HEK293 (cell line): ENCODE results near the gene CMTM5.

Experiments
- CTCF ChIA-PET: fragments of 350-600 bp; formaldehyde crosslinking; extraction: SDS; loops from one replicate; lab custom pipeline; 2021; ENCODE audit warnings: antibody characterized with exemption; lab: Yijun Ruan, JAX
- POLR2A ChIA-PET: fragments of 300-600 bp; formaldehyde crosslinking; extraction: SDS; loops from one replicate; lab custom pipeline; 2020; ENCODE audit warnings: antibody characterized with exemption, inconsistent platforms; lab: Yijun Ruan, JAX
- H3K27ac ChIP-seq: fragments of 200-500 bp; sonication (Bioruptor generic); 2 replicates; pipeline ENCODE4 v1.5.1; 2014; ENCODE audit warnings: low read depth, low read length, control low read depth, inconsistent platforms; ENCODE audit errors: extremely low read depth
- H3K36me3 ChIP-seq, 2 experiments: fragments of 200-500 bp in 1 of 2; sonication (Bioruptor generic) in 1 of 2; 1 replicate in 1 of 2; 2 replicates in 1 of 2; pipeline ENCODE4 v1.5.1; 2014 to 2017; ENCODE audit warnings: inconsistent platforms in 2 of 2, low read length in 2 of 2; ENCODE audit not compliant: control insufficient read depth in 2 of 2, insufficient read depth in 1 of 2
- H3K4me1 ChIP-seq: fragments of 200-500 bp; sonication (Bioruptor generic); 2 replicates; pipeline ENCODE4 v1.5.1; 2014; ENCODE audit warnings: mild to moderate bottlenecking, low read length, inconsistent platforms; ENCODE audit not compliant: control insufficient read depth, insufficient read depth
- H3K4me3 ChIP-seq: 2 replicates; pipeline ENCODE4 v1.5.1; 2011; ENCODE audit warnings: low read depth, mild to moderate bottlenecking, control low read depth, low read length, moderate library complexity
- H3K9me3 ChIP-seq: fragments of 200-500 bp; sonication (Bioruptor generic); 2 replicates; pipeline ENCODE4 v1.5.1; 2014; ENCODE audit warnings: low read depth, low read length, inconsistent platforms; ENCODE audit not compliant: control insufficient read depth, insufficient read depth
- KLF7 ChIP-seq: fragments of 450-650 bp; formaldehyde crosslinking; IDR thresholded peaks from 2 replicates; pipeline ENCODE4 v1.5.1; 2016; ENCODE audit warnings: missing biosample characterization, missing genetic modification characterization, borderline replicate concordance
- MEIS1 ChIP-seq: sonication (generic); formaldehyde crosslinking; IDR thresholded peaks from 2 replicates; pipeline ENCODE4 v1.8.1; 2022; ENCODE audit warnings: missing genetic modification reagents, mild to moderate bottlenecking, borderline replicate concordance
- TRIM28 ChIP-seq: IDR thresholded peaks from 2 replicates; pipeline ENCODE4 v1.6.1; 2011; ENCODE audit warnings: low read length, control low read depth, borderline replicate concordance
- ZFP37 ChIP-seq: fragments of 450-650 bp; formaldehyde crosslinking; IDR thresholded peaks from 2 replicates; pipeline ENCODE4 v1.5.1; 2016; ENCODE audit warnings: missing biosample characterization, missing genetic modification characterization
- ZNF324 ChIP-seq: fragments of 450-650 bp; formaldehyde crosslinking; IDR thresholded peaks from 2 replicates; pipeline ENCODE4 v1.5.1; 2016; ENCODE audit warnings: missing biosample characterization, missing genetic modification characterization
- ZNF558 ChIP-seq: fragments of 450-650 bp; formaldehyde crosslinking; IDR thresholded peaks from 2 replicates; pipeline ENCODE4 v1.5.1; 2016; ENCODE audit warnings: missing biosample characterization, missing genetic modification characterization
- ZNF596 ChIP-seq: fragments of 450-650 bp; IDR thresholded peaks from 2 replicates; pipeline ENCODE4 v1.5.0; 2018; ENCODE audit warnings: missing biosample characterization, mild to moderate bottlenecking, missing genetic modification characterization, moderate library complexity
- ZNF701 ChIP-seq: fragments of 450-650 bp; formaldehyde crosslinking; IDR thresholded peaks from 2 replicates; pipeline ENCODE4 v1.5.1; 2016; ENCODE audit warnings: missing biosample characterization, missing genetic modification characterization
- TF ChIP-seq, protein P1 (sequence below): fragments of 450-650 bp; formaldehyde crosslinking; IDR thresholded peaks from 2 replicates; pipeline ENCODE4 v1.5.1; 2016; ENCODE audit warnings: missing biosample characterization, missing genetic modification characterization
- TF ChIP-seq, protein P2 (sequence below): fragments of 450-650 bp; IDR thresholded peaks from 2 replicates; pipeline ENCODE4 v1.5.1; 2018; ENCODE audit warnings: missing biosample characterization, missing genetic modification characterization
- TF ChIP-seq, protein P3 (sequence below): fragments of 450-650 bp; formaldehyde crosslinking; IDR thresholded peaks from 2 replicates; pipeline ENCODE4 v1.5.1; 2016; ENCODE audit warnings: missing biosample characterization, missing genetic modification characterization, borderline replicate concordance
- TF ChIP-seq, protein P4 (sequence below): fragments of 450-650 bp; formaldehyde crosslinking; IDR thresholded peaks from 2 replicates; pipeline ENCODE4 v1.5.1; 2017; ENCODE audit warnings: missing biosample characterization, missing genetic modification characterization

CMTM5 gene

DNA sequence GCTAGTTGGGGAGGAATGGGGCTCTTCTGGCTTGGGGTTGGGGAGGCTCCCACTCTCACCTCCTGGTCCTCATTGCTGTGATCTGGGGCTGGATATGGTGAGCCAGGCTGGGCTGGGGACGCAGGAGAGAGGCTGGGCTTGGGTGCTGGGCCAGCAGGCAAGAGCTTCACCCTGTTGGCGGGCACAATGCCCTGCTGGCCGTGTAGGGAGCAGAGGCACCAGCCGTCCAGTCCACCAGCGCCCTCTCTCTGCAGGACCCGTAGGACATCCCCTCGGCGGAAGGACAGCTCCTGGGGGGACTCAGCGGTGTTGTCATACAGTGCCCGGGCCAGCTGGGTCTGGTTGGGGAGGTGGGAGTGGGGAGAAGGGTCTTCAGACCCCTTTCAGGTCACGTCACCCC lies 16.4 kb upstream of the CMTM5 start:
- no peak overlapping the region for H3K4me3 ChIP-seq
- no peaks in the 10 kb centered on the region for H3K36me3 ChIP-seq
- H3K4me1 ChIP-seq: no peaks in the 10 kb centered on the region
- no peak overlapping the region for H3K27ac ChIP-seq
- ChIA-PET POLR2A (interaction anchor here (0.6 to 1.1 kb wide), 2 partner anchors 39 to 227 kb away, joined by 3 read pairs; partner anchors contain the start of gene PABPN1), CTCF (interaction anchor here (0.8 to 2.2 kb wide), 7 partner anchors 8 to 57 kb away, joined by 3 to 10 read pairs (median 4); partner anchors contain the start of gene SLC22A17)
- H3K9me3 ChIP-seq: no peaks in the 10 kb centered on the region
- TF ChIP-seq MEIS1 (CRISPR knock-in tag) (no peak), ZNF596 (tag by site-specific recombination) (no peak), ZFP37 (tag by site-specific recombination) (no peak)

DNA sequence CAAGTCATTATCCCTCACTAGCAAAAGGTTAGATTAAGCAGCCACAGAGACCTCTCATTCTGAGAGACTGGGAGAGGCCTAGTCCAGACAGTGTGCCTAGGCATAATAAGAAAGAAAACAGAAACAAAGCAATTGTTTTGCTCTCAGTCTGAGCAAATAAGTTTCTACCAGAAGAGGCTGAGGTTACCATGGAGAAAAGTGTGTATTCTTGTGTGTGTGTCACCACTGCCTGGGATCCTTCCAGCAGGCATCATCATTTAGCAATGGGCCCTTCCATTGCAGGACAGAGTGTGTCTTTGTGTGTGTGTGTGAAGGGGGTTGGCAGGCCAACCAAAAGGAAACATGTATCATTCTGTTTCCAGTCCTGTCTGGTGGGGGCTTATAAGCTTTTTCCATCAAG lies 15.5 kb upstream of the CMTM5 start:
- POLR2A ChIA-PET: interaction anchor here (1.1 kb wide), 1 partner anchor 40 kb away, joined by 3 read pairs; the partner anchor contains the start of gene PABPN1
- TF ChIP-seq ZNF324 (tag by site-specific recombination) (no peak), TRIM28 (no peak), KLF7 (tag by site-specific recombination) (no peak), ZNF558 (tag by site-specific recombination) (no peak), ZNF701 (no peak)
- TF ChIP-seq, protein P1, sequence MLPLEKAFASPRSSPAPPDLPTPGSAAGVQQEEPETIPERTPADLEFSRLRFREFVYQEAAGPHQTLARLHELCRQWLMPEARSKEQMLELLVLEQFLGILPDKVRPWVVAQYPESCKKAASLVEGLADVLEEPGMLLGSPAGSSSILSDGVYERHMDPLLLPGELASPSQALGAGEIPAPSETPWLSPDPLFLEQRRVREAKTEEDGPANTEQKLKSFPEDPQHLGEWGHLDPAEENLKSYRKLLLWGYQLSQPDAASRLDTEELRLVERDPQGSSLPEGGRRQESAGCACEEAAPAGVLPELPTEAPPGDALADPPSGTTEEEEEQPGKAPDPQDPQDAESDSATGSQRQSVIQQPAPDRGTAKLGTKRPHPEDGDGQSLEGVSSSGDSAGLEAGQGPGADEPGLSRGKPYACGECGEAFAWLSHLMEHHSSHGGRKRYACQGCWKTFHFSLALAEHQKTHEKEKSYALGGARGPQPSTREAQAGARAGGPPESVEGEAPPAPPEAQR: no peak
- TF ChIP-seq, protein P2, sequence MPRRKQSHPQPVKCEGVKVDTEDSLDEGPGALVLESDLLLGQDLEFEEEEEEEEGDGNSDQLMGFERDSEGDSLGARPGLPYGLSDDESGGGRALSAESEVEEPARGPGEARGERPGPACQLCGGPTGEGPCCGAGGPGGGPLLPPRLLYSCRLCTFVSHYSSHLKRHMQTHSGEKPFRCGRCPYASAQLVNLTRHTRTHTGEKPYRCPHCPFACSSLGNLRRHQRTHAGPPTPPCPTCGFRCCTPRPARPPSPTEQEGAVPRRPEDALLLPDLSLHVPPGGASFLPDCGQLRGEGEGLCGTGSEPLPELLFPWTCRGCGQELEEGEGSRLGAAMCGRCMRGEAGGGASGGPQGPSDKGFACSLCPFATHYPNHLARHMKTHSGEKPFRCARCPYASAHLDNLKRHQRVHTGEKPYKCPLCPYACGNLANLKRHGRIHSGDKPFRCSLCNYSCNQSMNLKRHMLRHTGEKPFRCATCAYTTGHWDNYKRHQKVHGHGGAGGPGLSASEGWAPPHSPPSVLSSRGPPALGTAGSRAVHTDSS (tag by site-specific recombination): no peak
- TF ChIP-seq, protein P3, sequence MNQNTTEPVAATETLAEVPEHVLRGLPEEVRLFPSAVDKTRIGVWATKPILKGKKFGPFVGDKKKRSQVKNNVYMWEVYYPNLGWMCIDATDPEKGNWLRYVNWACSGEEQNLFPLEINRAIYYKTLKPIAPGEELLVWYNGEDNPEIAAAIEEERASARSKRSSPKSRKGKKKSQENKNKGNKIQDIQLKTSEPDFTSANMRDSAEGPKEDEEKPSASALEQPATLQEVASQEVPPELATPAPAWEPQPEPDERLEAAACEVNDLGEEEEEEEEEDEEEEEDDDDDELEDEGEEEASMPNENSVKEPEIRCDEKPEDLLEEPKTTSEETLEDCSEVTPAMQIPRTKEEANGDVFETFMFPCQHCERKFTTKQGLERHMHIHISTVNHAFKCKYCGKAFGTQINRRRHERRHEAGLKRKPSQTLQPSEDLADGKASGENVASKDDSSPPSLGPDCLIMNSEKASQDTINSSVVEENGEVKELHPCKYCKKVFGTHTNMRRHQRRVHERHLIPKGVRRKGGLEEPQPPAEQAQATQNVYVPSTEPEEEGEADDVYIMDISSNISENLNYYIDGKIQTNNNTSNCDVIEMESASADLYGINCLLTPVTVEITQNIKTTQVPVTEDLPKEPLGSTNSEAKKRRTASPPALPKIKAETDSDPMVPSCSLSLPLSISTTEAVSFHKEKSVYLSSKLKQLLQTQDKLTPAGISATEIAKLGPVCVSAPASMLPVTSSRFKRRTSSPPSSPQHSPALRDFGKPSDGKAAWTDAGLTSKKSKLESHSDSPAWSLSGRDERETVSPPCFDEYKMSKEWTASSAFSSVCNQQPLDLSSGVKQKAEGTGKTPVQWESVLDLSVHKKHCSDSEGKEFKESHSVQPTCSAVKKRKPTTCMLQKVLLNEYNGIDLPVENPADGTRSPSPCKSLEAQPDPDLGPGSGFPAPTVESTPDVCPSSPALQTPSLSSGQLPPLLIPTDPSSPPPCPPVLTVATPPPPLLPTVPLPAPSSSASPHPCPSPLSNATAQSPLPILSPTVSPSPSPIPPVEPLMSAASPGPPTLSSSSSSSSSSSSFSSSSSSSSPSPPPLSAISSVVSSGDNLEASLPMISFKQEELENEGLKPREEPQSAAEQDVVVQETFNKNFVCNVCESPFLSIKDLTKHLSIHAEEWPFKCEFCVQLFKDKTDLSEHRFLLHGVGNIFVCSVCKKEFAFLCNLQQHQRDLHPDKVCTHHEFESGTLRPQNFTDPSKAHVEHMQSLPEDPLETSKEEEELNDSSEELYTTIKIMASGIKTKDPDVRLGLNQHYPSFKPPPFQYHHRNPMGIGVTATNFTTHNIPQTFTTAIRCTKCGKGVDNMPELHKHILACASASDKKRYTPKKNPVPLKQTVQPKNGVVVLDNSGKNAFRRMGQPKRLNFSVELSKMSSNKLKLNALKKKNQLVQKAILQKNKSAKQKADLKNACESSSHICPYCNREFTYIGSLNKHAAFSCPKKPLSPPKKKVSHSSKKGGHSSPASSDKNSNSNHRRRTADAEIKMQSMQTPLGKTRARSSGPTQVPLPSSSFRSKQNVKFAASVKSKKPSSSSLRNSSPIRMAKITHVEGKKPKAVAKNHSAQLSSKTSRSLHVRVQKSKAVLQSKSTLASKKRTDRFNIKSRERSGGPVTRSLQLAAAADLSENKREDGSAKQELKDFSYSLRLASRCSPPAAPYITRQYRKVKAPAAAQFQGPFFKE (tag by site-specific recombination): no peak
- TF ChIP-seq, protein P4, sequence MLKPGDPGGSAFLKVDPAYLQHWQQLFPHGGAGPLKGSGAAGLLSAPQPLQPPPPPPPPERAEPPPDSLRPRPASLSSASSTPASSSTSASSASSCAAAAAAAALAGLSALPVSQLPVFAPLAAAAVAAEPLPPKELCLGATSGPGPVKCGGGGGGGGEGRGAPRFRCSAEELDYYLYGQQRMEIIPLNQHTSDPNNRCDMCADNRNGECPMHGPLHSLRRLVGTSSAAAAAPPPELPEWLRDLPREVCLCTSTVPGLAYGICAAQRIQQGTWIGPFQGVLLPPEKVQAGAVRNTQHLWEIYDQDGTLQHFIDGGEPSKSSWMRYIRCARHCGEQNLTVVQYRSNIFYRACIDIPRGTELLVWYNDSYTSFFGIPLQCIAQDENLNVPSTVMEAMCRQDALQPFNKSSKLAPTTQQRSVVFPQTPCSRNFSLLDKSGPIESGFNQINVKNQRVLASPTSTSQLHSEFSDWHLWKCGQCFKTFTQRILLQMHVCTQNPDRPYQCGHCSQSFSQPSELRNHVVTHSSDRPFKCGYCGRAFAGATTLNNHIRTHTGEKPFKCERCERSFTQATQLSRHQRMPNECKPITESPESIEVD (tag by site-specific recombination): no peak

More for the DNA sequence above, 15.5 kb upstream of the CMTM5 start:
- H3K27ac ChIP-seq: no peak overlapping the region
- no peaks in the 10 kb centered on the region for H3K9me3 ChIP-seq
- no peak overlapping the region for H3K4me3 ChIP-seq
- CTCF ChIA-PET: interaction anchor here (1.2 to 2.2 kb wide), 4 partner anchors 18 to 34 kb away, joined by 4 to 10 read pairs (median 6); no protein-coding TSS in a partner anchor
- H3K36me3 ChIP-seq: no peaks in the 10 kb centered on the region
- H3K4me1 ChIP-seq: no peaks in the 10 kb centered on the region
